K562 (cell line): ENCODE measurements around the gene ARF4. TPM values are rescaled to one million over a fixed set of nuclear protein-coding genes. Genes with fewer than 3 reads are reported as not detected.

Experiments used
- ATF6 ChIP-seq: sonication (generic); formaldehyde crosslinking; IDR thresholded peaks from 2 replicates; pipeline ENCODE4 v1.4.0; 2020; ENCODE audit warnings: mild to moderate bottlenecking, missing genetic modification reagents
- BRCA1 ChIP-seq, 2 experiments: fragments of 450-650 bp in 1 of 2; sonication (generic) in 1 of 2; formaldehyde crosslinking in 1 of 2; IDR thresholded peaks; 2 replicates each; pipeline versions ENCODE4 v1.5.0 to v1.6.1; 2017 to 2020; ENCODE audit warnings: mild to moderate bottlenecking in 1 of 2, missing genetic modification reagents in 1 of 2
- CREBBP ChIP-seq: IDR thresholded peaks from one replicate; pipeline ENCODE4 v1.6.1; 2012; ENCODE audit warnings: low read depth, mild to moderate bottlenecking, control low read depth, inconsistent platforms, low read length
- CTCFL ChIP-seq: IDR thresholded peaks from 2 replicates; pipeline ENCODE4 v1.6.1; 2011; ENCODE audit warnings: borderline replicate concordance, low read depth, mild to moderate bottlenecking, moderate library complexity, low read length; ENCODE audit not compliant: insufficient read depth, poor library complexity, severe bottlenecking
- ERF ChIP-seq: fragments of 450-650 bp; formaldehyde crosslinking; IDR thresholded peaks from 2 replicates; pipeline ENCODE4 v1.4.0; 2020; ENCODE audit warnings: mild to moderate bottlenecking, mixed read lengths
- GATAD2A ChIP-seq: fragments of 450-650 bp; IDR thresholded peaks from 2 replicates; pipeline ENCODE4 v1.6.1; 2017
- IRF9 ChIP-seq: fragments of 450-650 bp; IDR thresholded peaks from 2 replicates; pipeline ENCODE4 v1.6.1; 2016; ENCODE audit warnings: missing biosample characterization, missing genetic modification characterization
- KDM5B ChIP-seq: fragments of 200-600 bp; sonication (generic); IDR thresholded peaks from 2 replicates; pipeline ENCODE4 v1.6.1; 2012; ENCODE audit warnings: low read depth, mild to moderate bottlenecking, moderate library complexity, low read length, control low read depth, inconsistent platforms; ENCODE audit not compliant: insufficient replicate concordance
- MAZ ChIP-seq, 2 experiments: fragments of 450-650 bp in 1 of 2; sonication (generic) in 1 of 2; formaldehyde crosslinking; IDR thresholded peaks in 1 of 2; conservative IDR thresholded peaks in 1 of 2; 2 replicates each; pipeline versions ENCODE4 v1.4.0 to v1.5.0; 2020; ENCODE audit warnings: mild to moderate bottlenecking in 1 of 2, missing genetic modification reagents in 1 of 2
- NFIX ChIP-seq: fragments of 250-450 bp; sonication (Bioruptor Pico); IDR thresholded peaks from 2 replicates; pipeline ENCODE4 v1.4.0; 2020; ENCODE audit warnings: low read depth, mild to moderate bottlenecking, moderate library complexity
- SRSF1 ChIP-seq: fragments of 200-400 bp; formaldehyde crosslinking; IDR thresholded peaks from 2 replicates; pipeline ENCODE4 v1.6.1; 2017; ENCODE audit warnings: mild to moderate bottlenecking, low read depth, low read length, moderate library complexity
- STAT5A ChIP-seq: IDR thresholded peaks from 2 replicates; pipeline ENCODE4 v1.6.1; 2012; ENCODE audit warnings: low read length, inconsistent platforms, borderline replicate concordance
- TEAD1 ChIP-seq, 2 experiments: fragments of 450-650 bp in 1 of 2; sonication (generic) in 1 of 2; formaldehyde crosslinking; IDR thresholded peaks; 2 replicates each; pipeline versions ENCODE4 v1.4.0 to v1.8.0; 2020 to 2022; ENCODE audit warnings: mild to moderate bottlenecking in 2 of 2, missing genetic modification reagents in 1 of 2
- TFAM ChIP-seq: fragments of 250-450 bp; sonication (Bioruptor Pico); conservative IDR thresholded peaks from 2 replicates; pipeline ENCODE4 v1.5.0; 2021; ENCODE audit warnings: mild to moderate bottlenecking, moderate library complexity
- ZBTB43 ChIP-seq: sonication (generic); formaldehyde crosslinking; IDR thresholded peaks from 2 replicates; pipeline ENCODE4 v1.8.0; 2023; ENCODE audit warnings: mild to moderate bottlenecking, missing genetic modification reagents
- ZBTB7A ChIP-seq: IDR thresholded peaks from 2 replicates; pipeline ENCODE4 v1.6.1; 2011; ENCODE audit warnings: low read depth, mild to moderate bottlenecking, low read length, moderate library complexity, borderline replicate concordance; ENCODE audit not compliant: control insufficient read depth
- ZHX1 ChIP-seq: fragments of 150-350 bp; conservative IDR thresholded peaks from 2 replicates; pipeline ENCODE4 v1.6.1; 2014; ENCODE audit warnings: low read length
- ZNF444 ChIP-seq: fragments of 250-450 bp; sonication (Bioruptor Pico); IDR thresholded peaks from 2 replicates; pipeline ENCODE4 v1.4.0; 2020; ENCODE audit warnings: mild to moderate bottlenecking, moderate library complexity
- polyA plus RNA-seq, 8 experiments: library from polyadenylated mRNA; depleted of rRNA in 4 of 8; stranded (reverse) in 5 of 8; unstranded in 3 of 8; fragments of >200 nt; fragmentation: Nextera tagmentation in 2 of 8; fragmentation: Illumina TruSeq in 1 of 8; extraction: Ambion mirVana in 2 of 8; extraction: Trizol in 1 of 8; gene quantifications; 2 replicates each; pipeline versions ENCODE4 v1.2.1 to v1.2.3, GENCODE V29; 2011 to 2014; ENCODE audit warnings: inconsistent platforms in 1 of 8, missing spikeins in 1 of 8
- total RNA-seq, 7 experiments: library from RNA; depleted of rRNA in 6 of 7; stranded (reverse); fragments of >200 nt in 6 of 7; fragmentation: Illumina TruSeq in 2 of 7; extraction: Trizol in 2 of 7; gene quantifications; 2 replicates each; pipeline versions ENCODE4 v1.2.1 to v1.2.3, GENCODE V29; 2011 to 2021; ENCODE audit warnings: low replicate concordance in 1 of 7

ARF4 gene
- total and polyA plus RNA-seq, 9 of the 15 experiments (the other 6 are each of a cell fraction or from before 2014, with no cell fraction given): 41.1 to 273 (median 83.8) TPM

- TF ChIP-seq CREBBP (no peak), ZHX1 (no peak), ZBTB7A (0 out of 2 replicates have a peak, but pooled peaks have one; percentile 51), SRSF1 (no peak), NFIX (CRISPR knock-in tag) (no peak), ZBTB43 (no peak), MAZ (CRISPR knock-in tag; conservative IDR thresholded peaks at IDR 0.05 in 1 of 2, IDR thresholded peaks at IDR 0.05 in 1 of 2) (no peak), STAT5A (no peak), KDM5B (no peak), ATF6 (CRISPR knock-in tag) (no peak), IRF9 (no peak), ZNF444 (CRISPR knock-in tag) (no peak), CTCFL (no peak), GATAD2A (no peak), ERF (CRISPR knock-in tag) (no peak), TFAM (no peak), BRCA1 (IDR thresholded peaks at IDR 0.05) (no peak), BRCA1 (CRISPR knock-in tag; IDR thresholded peaks at IDR 0.05) (no peak), TEAD1 (CRISPR knock-in tag; IDR thresholded peaks at IDR 0.05) (peak in 1 of 2 experiments; percentile 49; a peak in 1 of 4 replicates)
Measured at GRCh38 chr3:57596495-57597126, 533 bp downstream of the ARF4 start (continued).
